Measurements from ENCODE around the gene ATP13A2.
A peak's percentile ranks its signal among the peaks of the same experiment; 100 is the strongest.

Gene ATP13A2

DNA sequence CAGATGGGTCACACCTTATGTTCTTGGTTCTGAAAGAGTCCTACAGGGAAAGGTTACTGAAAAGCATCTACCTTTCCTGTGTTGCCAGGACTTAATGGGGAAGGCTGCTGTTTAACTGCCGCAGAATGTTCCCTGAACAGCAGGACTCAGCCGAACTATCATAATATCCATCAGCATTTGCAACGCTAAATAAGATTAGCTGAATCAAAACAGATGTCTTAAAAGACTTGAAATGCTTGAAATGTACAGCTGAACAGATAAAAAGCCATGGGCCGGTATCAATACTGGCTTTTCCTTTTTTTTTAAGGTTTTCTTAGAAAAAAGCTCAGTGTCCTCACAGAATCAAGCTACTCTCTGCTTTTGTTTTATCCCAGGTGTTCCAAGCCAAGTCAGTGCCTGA, 19.7 kb upstream of the ATP13A2 start:
- DNase-seq: no peak

DNA sequence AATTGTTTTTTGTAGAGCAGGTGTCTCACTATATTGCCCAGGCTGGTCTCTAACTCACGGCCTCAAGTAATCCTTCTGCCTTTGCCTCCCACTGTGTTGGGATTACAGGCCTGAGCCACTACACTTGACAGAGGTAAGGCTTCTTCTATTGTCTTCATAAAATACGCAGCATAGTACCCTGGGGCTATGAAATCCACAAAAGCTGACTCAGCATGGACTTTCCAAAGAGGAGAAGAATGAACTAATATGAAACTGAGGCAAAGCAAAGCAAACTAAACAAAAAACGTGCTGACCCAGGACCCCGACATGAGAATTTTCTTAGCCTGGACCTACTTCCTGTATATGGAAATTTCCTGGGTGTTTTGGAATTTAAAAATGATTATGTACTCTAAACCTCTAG, 18.5 kb upstream of the ATP13A2 start:
- peak; percentile 52 to 54 (median 53) for DNase-seq

DNA sequence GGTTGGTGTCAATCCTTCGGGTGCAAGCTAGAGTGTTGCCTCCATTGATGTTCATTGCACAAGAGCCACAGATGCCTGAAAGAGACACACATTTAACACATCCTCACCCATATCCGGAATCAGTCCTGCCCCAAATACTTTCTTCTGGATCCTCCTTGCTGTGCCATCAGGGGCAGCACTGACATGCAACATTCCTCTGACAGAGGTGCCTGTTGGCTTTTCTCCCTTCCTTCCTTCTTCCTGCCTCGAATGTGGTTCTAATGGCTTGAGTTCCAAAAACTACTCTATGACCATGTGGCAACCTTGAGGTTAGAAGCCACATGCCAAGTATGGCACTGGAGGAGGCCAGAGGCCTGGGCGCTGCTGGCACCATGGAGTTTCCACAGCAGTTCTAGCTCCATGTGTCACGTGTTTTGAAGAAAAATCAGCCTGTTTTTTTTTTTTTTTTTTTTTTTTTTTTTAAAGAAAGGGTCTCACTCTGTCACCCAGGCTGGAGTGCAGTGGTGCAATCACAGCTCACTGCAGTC, 17.0 kb upstream of the ATP13A2 start:
- DNase-seq: no peak

DNA sequence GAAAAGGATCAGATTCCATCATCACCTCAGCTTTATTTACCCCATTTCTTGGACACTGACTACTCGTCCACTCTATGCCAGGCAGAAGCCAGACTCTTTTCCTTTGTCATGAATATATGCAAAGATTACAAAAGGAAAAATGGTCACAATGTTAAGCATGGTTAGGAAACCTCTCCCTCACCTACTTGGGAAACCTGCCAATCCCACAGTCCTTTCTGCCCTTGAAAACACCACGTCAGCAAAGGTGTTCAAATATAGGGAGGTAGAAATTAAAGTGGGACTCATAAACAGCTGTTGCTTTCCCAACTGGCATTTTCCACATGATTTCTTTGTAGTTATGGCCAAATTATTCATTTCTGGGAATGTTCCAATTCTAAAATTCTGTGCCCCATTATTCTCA, 16.2 kb upstream of the ATP13A2 start:
- DNase-seq: no peak

DNA sequence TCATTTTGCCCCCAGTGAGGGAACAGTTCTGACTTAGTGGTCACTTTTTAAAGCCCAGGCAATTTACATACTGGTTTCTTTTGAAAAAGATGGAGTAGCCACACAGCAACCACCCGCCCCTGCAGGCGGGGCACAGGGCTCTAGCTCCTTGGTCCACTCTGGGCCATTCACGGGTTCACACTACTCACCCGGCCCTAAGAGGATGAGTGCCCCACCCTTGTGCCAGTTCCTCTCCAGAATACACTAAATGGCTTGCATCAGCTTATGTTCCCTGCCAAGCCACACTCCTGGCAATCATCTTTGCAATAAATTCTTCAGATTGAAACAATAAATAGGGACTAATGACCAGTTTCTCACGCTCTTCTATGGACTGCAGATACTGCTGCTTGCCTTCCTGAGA, 15.7 kb upstream of the ATP13A2 start:
- DNase-seq: peak in 2 of 3 donors; percentile 32 to 41

DNA sequence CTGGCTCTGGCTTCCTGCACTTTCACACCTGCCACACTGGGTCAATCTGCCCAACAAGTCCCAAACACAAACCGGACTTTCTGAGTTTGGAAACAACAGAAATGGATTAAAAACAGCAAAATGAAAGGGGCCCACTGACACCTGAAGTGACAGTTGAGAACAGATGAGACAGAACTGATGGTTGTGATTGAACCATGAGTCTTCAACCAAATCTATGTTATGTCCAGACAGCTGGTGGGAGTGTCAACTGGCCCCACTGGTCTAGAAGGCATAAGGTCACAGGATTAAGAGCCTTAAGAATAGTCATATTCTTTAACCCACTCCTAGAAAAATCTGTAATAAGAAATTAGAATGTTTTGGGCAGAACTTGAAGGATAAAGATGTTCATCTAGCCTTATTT, 13.0 kb upstream of the ATP13A2 start:
- no peak for DNase-seq

DNA sequence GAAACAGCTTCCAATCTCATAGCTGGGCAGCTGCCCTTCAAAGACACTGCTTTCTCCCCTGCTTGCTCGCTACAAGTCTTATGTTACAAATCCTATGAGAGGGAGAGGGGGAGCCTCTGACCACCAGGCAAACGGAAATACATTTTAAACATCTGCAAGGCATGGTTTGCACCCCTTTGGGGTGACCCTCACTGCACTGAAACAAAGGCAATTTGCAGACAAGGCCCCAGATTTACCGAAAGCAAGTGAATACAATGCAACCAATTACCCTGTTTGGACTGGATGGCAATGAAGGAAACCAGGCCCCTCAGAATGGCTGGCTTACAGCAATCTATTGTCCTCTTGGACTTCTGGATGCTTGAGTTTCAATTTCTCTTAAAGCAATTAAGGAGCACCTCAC, 11.8 kb upstream of the ATP13A2 start:
- DNase-seq: no peak

DNA sequence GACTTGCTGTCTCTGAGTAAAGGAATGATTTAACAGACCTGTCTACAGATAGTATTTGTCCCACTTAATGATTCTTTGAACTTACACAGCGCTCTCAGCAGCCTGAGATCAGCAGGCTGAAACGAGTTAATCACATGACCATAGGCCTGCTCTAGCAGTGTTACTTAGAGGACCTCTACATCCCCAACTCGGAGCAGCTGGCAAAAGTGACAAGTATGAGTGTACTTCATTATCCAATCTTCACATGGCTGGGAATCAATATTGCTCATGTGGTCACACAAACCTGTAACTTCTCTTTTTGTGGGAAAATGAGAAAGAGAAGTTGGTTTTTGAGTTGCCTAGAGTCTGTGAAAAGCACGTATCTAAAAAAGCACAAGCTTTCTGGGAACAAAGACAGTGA, 11.4 kb upstream of the ATP13A2 start:
- DNase-seq: peak; percentile 50 to 67 (median 60)

DNA sequence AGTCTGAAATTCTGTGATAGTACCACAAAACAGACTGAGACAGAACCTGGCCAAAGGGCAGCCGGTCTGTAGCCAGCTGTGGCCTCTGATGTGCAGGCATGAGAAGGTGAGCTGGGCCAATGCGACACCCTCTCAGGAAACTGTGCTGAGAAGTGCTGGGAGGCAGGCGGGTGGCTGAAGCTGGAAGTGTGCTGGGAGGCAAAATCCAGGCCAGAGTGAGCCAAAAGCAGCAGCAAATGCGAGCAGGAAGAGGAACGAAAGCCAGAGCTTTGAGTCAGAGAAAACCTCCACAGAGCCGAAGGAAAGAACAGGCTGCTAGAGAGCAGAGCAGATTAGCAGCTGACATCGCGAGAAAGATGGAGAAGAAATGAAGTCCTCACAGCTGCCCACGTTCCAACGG, 10.2 kb upstream of the ATP13A2 start:
- no peak for DNase-seq

DNA sequence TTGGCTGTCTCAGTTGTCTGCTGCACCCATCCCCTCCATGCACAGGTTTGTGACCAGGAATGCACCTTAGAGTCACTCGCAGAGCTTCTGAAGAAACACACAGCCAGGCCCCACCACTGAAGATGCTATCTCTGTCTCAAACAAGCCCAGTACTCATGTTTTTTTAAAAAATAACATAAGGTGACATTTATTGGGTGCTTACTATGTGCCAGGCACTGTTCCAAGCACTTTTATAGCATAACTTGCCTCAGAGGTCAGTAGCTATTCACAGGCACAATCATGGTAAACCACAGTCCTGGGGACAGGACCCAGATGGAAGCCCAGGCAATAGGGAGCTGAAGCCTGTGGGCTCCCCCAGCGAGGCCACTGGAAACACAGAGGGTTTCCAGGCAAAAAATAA, 8.8 kb upstream of the ATP13A2 start:
- no peak for DNase-seq

DNA sequence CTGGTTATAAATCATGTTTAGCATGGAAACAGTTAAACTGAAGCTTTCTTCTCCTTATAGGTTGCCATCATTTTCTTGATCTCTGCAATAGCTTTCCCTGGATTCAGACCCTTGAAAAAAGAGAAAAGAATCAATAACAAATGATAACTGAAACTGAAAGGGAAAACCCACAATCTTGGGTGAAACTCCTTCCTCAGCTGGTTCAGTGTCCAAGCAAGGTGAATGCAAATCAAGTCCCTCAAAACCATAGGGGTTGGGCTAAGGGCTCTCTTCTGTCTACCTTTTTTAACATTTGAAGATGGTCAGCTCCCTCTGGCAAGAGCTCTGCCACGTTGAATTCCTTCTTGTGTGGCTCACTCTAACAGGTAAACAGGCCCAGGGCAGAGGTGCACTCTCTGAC, 7.1 kb upstream of the ATP13A2 start:
- no peak for DNase-seq

DNA sequence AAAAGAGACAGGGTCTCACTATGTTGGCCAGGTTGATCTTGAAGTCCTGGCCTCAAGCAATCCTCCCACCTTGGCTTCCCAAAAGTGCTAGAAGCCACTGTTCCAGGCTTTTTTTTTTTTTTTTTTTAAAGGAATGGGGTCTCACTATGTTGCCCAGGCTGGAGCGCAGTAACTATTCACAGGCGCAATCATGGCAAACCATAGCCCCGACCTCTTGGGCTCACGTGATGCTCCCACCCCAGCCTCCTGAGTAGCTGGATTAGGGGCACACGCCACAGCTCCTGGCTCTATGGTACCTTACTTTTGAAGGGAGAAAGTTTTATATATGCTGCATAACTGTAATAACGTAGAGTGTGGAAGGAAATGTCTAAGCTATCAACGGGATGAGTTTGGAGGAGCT, 5.7 kb upstream of the ATP13A2 start:
- no peak for DNase-seq

DNA sequence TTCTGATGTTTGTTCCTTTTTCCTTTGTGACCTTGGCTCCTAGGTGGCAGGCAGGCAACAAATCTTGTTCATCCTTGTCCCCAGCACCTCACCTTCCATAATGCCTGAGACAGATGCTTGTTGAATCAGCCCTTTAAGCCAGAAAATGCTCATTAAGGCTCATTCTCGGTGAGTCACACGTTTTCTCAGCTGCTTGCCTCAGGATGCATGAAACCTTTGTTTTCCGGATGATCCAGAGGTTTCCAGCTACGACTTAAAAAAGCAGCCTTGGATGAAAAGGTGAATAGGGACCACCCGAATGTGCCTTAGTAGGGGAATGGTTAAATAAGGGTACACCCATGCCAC, 4.6 kb upstream of the ATP13A2 start:
- DNase-seq: no peak

DNA sequence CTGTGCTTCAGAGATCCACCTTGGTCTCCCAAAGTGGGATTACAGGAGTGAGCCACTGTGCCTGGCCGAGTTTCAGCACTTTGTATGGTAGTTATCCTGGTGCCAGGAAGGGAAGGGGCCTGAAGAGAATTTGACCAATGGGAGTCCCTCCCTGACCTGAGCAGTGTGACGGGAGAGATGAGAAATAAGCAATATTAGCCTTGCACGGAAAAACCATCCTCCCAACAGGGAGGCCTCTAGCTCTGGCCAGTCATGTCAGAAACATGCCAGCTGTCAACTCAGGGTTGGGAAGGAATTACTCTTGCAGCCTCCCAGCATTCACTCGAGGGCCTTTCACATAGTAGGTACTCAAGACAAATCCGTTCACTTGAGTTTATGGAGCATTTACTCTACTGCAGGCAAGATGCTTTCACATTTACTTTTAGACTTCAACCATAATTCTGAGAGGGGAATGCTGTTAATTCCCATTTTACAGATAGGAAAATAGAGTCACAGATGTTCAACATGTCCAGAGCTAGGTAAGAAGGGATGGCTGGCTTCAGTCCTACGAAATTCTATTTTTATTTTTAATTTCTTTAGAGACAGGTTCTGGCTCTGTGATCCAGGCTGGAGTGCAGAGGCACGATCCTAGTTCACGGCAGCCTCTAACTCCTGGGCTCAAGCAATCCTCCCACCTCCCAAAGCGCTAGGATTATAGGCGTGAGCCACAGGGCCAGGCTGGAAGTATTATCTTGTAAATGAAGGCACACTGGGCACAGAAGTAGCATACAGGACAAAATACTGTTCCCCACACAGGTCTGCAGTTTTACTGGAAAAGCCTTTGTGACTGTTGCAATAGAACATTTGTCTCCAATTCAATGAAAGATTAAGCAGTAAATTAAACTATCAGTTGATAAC, 3.2 kb upstream of the ATP13A2 start:
- DNase-seq: no peak

DNA sequence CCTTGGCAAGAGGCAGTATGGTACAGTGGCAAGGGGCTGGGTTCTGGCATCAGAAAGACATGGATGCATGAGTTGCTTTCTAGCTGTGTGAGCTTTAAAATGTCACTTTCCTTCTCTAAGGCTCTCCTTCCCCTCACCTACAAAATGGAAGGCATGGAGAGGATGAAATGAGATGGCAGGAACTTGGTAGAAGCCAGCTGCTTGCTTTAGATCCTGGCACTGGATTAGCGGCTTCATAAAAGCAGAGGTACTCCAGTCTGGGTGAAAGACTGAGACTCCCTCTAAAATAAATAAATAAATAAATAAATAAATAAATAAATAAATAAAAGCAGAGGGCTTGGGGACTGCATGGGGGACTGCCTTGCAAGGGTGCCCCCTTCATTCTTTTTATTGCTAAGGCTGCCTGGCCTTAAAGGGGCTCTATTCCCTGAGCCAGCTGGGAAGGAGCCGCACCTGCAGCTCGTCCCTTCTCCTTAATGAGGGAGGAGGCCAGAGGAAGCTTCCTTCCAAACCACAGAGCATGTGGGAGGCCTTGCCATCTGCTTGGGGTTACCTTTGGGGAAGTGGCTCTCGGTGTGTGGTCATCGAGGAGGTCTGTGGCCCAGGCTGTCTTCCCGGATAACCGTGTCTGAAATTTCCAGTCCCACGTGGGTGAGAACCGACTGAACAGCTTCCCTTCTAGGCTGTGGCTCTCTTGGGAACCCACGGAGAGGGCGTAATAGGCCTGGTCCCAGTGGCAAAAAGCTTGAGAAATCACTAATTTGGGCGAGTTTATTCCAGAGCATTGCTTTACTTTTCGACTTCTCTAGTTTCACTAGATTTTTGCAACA, 2.0 kb upstream of the ATP13A2 start:
- peak; percentile 87 to 91 (median 88) for DNase-seq

DNA sequence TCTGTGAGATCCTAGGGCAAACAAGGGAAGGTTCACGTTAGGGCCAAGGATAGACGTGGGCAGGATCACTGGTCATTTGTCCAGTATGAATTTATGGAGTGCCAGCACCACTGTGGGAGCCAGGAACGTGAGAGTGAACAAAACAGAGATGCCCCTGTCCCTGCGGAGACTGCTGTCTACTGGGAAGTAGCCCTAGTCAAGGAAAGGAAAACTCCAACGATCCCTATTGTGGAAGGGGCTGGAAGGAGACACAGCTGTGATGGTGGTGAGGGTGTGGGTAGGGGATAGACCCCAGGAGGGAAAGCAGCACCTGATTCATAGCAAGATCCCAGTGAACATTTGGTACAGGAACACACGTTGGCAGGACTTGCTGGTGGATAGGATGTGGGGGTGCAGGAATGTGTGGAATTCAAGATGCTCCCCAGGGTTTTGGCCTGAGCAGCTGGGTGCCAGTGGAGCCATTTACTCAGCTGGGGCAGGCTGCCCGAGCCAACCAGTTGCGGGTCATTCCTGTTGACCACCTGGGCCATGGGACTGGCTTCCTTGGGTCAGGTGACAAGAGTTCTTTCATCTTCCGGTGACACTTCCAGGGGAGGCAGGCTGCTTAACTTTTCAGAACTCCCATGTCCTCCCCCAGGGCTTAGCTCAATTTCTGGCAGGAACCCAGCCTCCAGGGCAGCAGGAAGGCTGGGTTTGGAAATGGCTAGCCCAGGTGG, 1.2 kb upstream of the ATP13A2 start:
- no peak for DNase-seq

DNA sequence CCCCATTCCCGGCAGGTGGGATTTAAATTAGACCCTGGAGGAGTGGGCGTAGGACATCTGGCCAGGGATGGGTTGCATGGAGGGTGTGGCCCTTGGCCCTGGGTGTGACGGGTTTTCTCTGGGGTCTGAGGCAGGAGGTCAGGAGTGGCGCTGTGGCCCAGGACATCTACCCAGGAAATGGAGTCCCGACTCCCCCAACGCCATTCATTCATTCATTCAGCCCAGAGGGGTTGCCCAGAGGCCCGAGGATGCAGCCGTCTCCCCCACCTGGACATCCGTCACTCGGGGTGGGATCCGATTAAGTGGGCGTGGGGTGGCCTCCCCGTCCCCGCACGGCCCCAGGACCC, 663 bp downstream of the ATP13A2 start:
- no peak for DNase-seq

DNA sequence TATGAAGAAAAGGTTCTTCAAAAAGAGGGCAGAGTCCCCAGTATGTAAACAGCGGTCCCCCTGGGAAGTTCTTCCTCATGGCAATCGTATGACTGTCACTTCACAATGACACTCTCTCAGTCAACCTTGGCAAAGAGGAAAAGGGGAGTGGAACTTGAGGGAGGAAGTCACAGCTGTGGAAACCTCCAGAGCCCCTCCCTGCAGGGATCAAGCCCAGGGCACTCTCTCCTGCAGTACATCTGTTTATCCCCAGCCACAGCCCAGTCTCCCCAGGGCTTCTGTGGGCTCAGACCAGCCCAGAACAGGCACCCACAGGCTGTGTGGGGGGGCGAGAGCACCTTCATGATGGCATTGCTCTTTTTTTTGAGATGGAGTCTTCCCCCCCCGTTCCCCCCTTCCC, 2.0 kb downstream of the ATP13A2 start:
- DNase-seq: peak; percentile 62 to 65 (median 63)

DNA sequence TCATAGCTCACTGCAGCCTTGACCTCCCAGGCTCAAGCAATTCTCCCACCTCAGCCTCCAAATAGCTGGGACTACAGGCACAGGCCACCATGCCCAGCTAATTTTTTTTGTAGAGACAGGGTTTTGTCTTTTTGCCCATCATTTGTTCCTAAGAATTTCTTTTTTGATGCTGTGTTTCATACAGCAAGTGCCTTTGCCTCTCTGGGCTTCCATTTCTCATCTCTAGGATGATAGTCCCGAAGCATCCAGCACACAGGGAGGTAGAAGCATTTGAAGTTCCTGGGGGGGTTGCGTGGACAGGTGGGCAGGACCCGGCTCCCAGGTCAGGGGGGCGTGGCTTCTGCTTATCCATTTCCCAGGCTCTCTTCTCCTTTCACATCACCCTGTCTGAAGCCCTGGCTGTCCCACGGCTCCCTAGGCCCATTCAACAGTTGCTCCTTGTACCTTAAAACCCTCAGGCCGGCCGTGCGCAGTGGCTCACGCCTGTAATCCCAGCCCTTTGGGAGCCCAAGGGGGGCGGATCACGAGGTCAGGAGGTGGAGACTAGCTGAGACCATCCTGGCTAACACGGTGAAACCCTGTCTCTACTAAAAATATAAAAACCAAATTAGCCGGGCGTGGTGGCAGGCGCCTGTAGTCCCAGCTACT, 3.4 kb downstream of the ATP13A2 start:
- DNase-seq: no peak

DNA sequence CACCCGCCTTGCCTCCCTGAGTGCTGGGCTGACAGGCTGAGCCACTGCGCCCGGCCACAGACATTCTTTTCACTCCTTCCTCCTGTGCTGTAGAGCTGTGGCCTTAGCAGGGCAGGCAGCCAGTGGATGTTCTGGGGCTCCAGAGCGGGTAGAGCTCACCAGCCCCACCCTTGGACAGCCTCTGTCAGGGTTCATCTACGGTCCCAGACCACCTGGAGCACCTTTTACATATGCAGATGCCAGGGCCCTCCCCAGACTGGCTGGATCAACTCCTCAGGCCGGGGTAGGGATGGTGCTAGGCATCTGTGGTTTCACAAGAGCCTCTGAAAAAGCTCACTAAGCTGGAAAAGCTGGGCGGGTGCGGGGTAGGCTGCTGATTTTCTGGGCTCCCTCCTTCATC, 4.6 kb downstream of the ATP13A2 start:
- DNase-seq: no peak

DNA sequence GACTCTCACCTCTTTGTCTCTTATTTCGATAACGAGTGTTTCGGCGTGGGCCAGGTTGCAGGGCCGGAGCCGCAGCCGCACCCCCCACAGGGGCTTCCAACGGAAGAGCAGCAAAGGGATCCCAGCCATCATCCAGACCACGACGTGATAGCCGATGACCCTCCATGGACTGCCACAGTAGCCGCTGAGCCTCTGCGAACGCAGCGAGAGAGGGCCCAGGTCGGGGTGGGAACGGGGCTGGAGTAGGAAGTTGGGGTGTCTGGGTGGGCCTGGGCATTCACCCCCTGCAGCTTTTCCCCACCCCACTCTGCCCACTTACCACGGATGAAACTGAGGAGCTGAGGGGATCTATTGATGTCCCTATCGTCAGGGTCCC, 6.4 kb downstream of the ATP13A2 start:
- no peak for DNase-seq

DNA sequence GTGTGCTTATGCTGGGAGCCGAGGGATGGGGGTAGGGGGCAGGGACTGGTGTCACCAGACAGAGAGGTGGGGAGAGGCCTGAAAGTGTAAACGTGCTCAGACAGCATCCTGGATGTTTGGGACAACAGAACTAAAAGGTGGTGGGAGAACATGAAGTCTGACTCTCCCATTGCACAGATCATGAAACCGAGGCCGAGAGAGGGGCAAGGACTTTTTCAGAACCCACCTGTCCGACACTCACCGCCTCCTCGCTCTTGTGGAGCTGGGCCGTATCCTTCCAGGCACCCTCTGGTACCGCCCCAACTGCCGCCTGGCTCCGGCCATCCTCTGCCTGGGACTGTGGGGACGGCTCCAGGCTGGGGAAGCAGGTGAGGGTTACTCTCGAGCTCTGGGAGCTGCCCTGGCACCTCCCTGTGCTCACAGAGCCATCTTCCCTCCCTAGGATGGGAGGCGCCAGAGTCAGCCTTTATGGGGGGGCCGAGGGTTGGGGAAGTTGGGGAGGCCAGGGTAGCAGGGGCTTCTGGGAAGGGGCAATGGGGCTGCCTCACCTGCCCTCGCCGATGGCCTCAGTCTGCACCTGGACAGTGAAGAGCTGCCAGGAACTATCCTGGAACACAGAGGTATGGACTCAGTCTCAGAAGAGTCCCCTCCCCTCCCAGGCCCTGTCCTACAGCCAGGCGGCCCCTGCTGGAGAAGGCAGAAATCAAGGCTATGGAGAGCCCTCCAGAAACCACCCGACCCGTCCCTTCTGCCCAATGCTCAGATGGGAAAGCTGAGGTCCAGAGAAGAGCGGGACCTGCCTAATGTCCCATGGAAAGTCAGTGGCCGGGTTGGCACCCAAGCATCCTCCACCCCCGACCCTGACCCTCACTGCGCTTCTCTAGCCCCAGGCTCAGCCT, 7.0 kb downstream of the ATP13A2 start:
- DNase-seq: no peak

Data from suppressor macrophage treated with lipopolysaccharide for 1 hour (primary cell).